Colonic mucosa (tissue), 4 donors: ENCODE results near the gene CABP7. TPM values are rescaled to one million over a fixed set of nuclear protein-coding genes. Genes with fewer than 3 reads are reported as not detected.
A peak's percentile ranks its signal among the peaks of the same experiment; 100 is the strongest.

Experiments
- DNase-seq: peaks from one replicate; pipeline ENCODE4 v3.0.0-alpha.2; 2020
- H3K27ac ChIP-seq: fragments of 200-600 bp; one replicate; pipeline ENCODE4 v1.8.0; 2021
- H3K27me3 ChIP-seq: fragments of 200-600 bp; one replicate; pipeline ENCODE4 v1.8.0; 2021
- H3K36me3 ChIP-seq: fragments of 200-600 bp; one replicate; pipeline ENCODE4 v1.8.0; 2021
- H3K4me1 ChIP-seq: fragments of 200-600 bp; one replicate; pipeline ENCODE4 v1.8.0; 2021; ENCODE audit warnings: mild to moderate bottlenecking
- H3K4me3 ChIP-seq: fragments of 200-600 bp; one replicate; pipeline ENCODE4 v1.8.0; 2021
- H3K9ac ChIP-seq, 2 donors: one replicate each; pipeline ENCODE4 v1.7.0; 2013; ENCODE audit warnings: control low read depth in 2 of 2, low read depth in 2 of 2, low read length in 2 of 2
- H3K9me3 ChIP-seq: fragments of 200-600 bp; one replicate; pipeline ENCODE4 v1.8.0; 2021
- CTCF ChIP-seq: fragments of 200-600 bp; IDR thresholded peaks from one replicate; pipeline ENCODE4 v1.8.0; 2022; ENCODE audit warnings: antibody characterized with exemption, mild to moderate bottlenecking
- intact Hi-C: fragments of 100-400 bp; cut with DNase I; formaldehyde crosslinking; loops from one replicate; pipeline ENCODE4 v1.14.1; 2022
- total RNA-seq, 2 donors: library from RNA; stranded (reverse); fragmentation: NEBNext Ultra II Directional in 1 of 2; extraction: Animal tissue kit (Norgen Biotek cat#: 25700) in 1 of 2; gene quantifications; one replicate each; pipeline ENCODE4 v1.2.1, GENCODE V29; 2021
- donor health status: healthy.
- donor health status: DM: no; HTN: no; CAD: no.
- donor health status: DM: no; HTN: no; CAD: no.

The CABP7 gene
- total RNA-seq, 2 donors from 2014 or later: 0.50 TPM; not detected in 1

GRCh38 chr22:29762263-29762662 is 42.5 kb downstream of the CABP7 start:
- Histone ChIP-seq H3K4me3 (no peak overlapping the region), H3K27ac (no peak overlapping the region), H3K36me3 (no peaks in the 10 kb centered on the region), H3K4me1 (no peaks in the 10 kb centered on the region), H3K9ac (no peak overlapping the region), H3K9me3 (no peaks in the 10 kb centered on the region), H3K27me3 (no peaks in the 10 kb centered on the region)
- intact Hi-C loops: no loop called here
- DNase-seq: no peak
- TF ChIP-seq CTCF: no peak

- Histone ChIP-seq H3K4me3 (peak overlapping the region; percentile 84), H3K27ac (peak overlapping the region; percentile 80), H3K36me3 (peaks cover 7% of the 10 kb centered on the region), H3K9me3 (no peaks in the 10 kb centered on the region), H3K9ac (peak overlapping the region; percentile 82 to 99), H3K4me1 (peaks cover 8% of the 10 kb centered on the region), H3K27me3 (no peaks in the 10 kb centered on the region)
- DNase-seq: peak; percentile 54
- TF ChIP-seq CTCF: no peak
- intact Hi-C loops: loop anchor here (5.0 kb wide), 1 partner anchor 241 kb away; no protein-coding TSS in a partner anchor
Measured at GRCh38 chr22:29765905-29766631, 46.3 kb downstream of the CABP7 start.

GRCh38 chr22:29766632-29767170 is 46.9 kb downstream of the CABP7 start, which contains the start of gene ZMAT5:
Gene ZMAT5, minus strand, starts transcription at chr22:29767007. Its CDS starts 18,463 bp downstream, at chr22:29748544.
- Histone ChIP-seq H3K4me1 (peaks cover 8% of the 10 kb centered on the region), H3K9ac (peak within 1 kb of the TSS; percentile 94 to 99), H3K27ac (peak within 1 kb of the TSS; percentile 80), H3K36me3 (peaks cover 7% of the 10 kb centered on the region), H3K4me3 (peak within 1 kb of the TSS; percentile 84), H3K27me3 (no peaks in the 10 kb centered on the region), H3K9me3 (no peaks in the 10 kb centered on the region)
- intact Hi-C loops: loop anchor here (5.0 kb wide), 1 partner anchor 241 kb away; no protein-coding TSS in a partner anchor
- no peak for TF ChIP-seq CTCF
- peak; percentile 97 for DNase-seq

- Histone ChIP-seq H3K27me3 (no peaks in the 10 kb centered on the region), H3K9me3 (no peaks in the 10 kb centered on the region), H3K4me1 (peaks cover 8% of the 10 kb centered on the region), H3K36me3 (peaks cover 7% of the 10 kb centered on the region), H3K4me3 (peak within 1 kb of the TSS; percentile 84), H3K27ac (peak within 1 kb of the TSS; percentile 80), H3K9ac (peak within 1 kb of the TSS; percentile 94 to 99)
- intact Hi-C loops: loop anchor here (5.0 kb wide), 1 partner anchor 240 kb away; no protein-coding TSS in a partner anchor
- TF ChIP-seq CTCF: no peak
- peak; percentile 93 for DNase-seq
Measured at GRCh38 chr22:29767171-29768051, 47.6 kb downstream of the CABP7 start, which contains the start of gene UQCR10. Gene UQCR10, plus strand, starts transcription at chr22:29767369. Its CDS starts 30 bp downstream, at chr22:29767399.
